ENCODE data around the gene CYLD. TPM values are rescaled to one million over a fixed set of nuclear protein-coding genes. Genes with fewer than 3 reads are reported as not detected.

CYLD gene
- total and polyA plus RNA-seq, 10 of the 15 experiments (the other 5 are each of a cell fraction or from before 2014, with no cell fraction given): 19.2 to 106 (median 46.1) TPM

GRCh38 chr16:50697881-50698767 is 43.8 kb upstream of the CYLD start (continued):
- TF ChIP-seq GABPA (IDR thresholded peaks at IDR 0.05; ENCODE audit: low read depth): no peak
- peak; percentile 96 for TF ChIP-seq NR2F1 (conservative IDR thresholded peaks at IDR 0.05)
- no peak for TF ChIP-seq SMAD1 (IDR thresholded peaks at IDR 0.05; ENCODE audit: low read depth, partially characterized antibody)
- no peak for TF ChIP-seq MYB (IDR thresholded peaks at IDR 0.05; ENCODE audit: borderline replicate concordance, low read depth, low read length)
- TF ChIP-seq RELA (IDR thresholded peaks at IDR 0.05; ENCODE audit: borderline replicate concordance, partially characterized antibody): peak; percentile 83
- TF ChIP-seq JUND (IDR thresholded peaks at IDR 0.05; ENCODE audit: low read depth, low read length): no peak
- 0 out of 2 replicates have a peak, but pooled peaks have one; percentile 51 for TF ChIP-seq BACH1 (IDR thresholded peaks at IDR 0.05; ENCODE audit: borderline replicate concordance)
- TF ChIP-seq ATF3 (IDR thresholded peaks at IDR 0.05; ENCODE audit: borderline replicate concordance, extremely low read depth, low read depth, low read length): peak; percentile 3; the same call in 1 of the 2 replicates
- peak; percentile 20 for TF ChIP-seq BCL3 (IDR thresholded peaks at IDR 0.05; ENCODE audit: borderline replicate concordance, insufficient read depth, low read depth, low read length, poor library complexity, severe bottlenecking)
- TF ChIP-seq E2F8 (IDR thresholded peaks at IDR 0.05; ENCODE audit: low read depth, partially characterized antibody): no peak
- TF ChIP-seq EED (IDR thresholded peaks at IDR 0.05; ENCODE audit: low read depth): peak; percentile 83
- peak; percentile 67; the same call in 1 of the 2 replicates for TF ChIP-seq HDGF (IDR thresholded peaks at IDR 0.05)
- no peak for TF ChIP-seq ZNF274 (IDR thresholded peaks at IDR 0.05; ENCODE audit: insufficient read depth, insufficient read length)
- peak; percentile 49; the same call in 1 of the 2 replicates for TF ChIP-seq PML (IDR thresholded peaks at IDR 0.05; ENCODE audit: low read length)
- no peak for TF ChIP-seq SPI1 (IDR thresholded peaks at IDR 0.05; ENCODE audit: borderline replicate concordance, insufficient read depth, low read depth, low read length)
- TF ChIP-seq ZSCAN29 (IDR thresholded peaks at IDR 0.05): no peak
- peak; percentile 34 to 69; a peak in 2 of 4 replicates for TF ChIP-seq BHLHE40 (IDR thresholded peaks at IDR 0.05; ENCODE audit: borderline replicate concordance in 1 of 2, low read depth in 2 of 2, low read length in 1 of 2)
- TF ChIP-seq TCF12 (IDR thresholded peaks at IDR 0.05; ENCODE audit: low read depth, low read length): no peak
- peak; percentile 85; the same call in 1 of the 2 replicates for TF ChIP-seq ZNF217 (IDR thresholded peaks at IDR 0.05)
- TF ChIP-seq ESRRA (IDR thresholded peaks at IDR 0.05; ENCODE audit: low read length): no peak
- no peak for TF ChIP-seq ZNF622 (IDR thresholded peaks at IDR 0.05)
- TF ChIP-seq MEF2B (IDR thresholded peaks at IDR 0.05; ENCODE audit: partially characterized antibody, poor library complexity, severe bottlenecking): peak; percentile 92
- TF ChIP-seq RELB (IDR thresholded peaks at IDR 0.05; ENCODE audit: low read depth): peak; percentile 94
- peak; percentile 83 for TF ChIP-seq NBN (IDR thresholded peaks at IDR 0.05)
